Measurements from ENCODE around the gene SAMHD1.
"Not testable (repeated sequence)": the region's sequence is repeated elsewhere in the genome, so short reads cannot be mapped to it uniquely, and the experiment has no call there.

Gene SAMHD1

DNA sequence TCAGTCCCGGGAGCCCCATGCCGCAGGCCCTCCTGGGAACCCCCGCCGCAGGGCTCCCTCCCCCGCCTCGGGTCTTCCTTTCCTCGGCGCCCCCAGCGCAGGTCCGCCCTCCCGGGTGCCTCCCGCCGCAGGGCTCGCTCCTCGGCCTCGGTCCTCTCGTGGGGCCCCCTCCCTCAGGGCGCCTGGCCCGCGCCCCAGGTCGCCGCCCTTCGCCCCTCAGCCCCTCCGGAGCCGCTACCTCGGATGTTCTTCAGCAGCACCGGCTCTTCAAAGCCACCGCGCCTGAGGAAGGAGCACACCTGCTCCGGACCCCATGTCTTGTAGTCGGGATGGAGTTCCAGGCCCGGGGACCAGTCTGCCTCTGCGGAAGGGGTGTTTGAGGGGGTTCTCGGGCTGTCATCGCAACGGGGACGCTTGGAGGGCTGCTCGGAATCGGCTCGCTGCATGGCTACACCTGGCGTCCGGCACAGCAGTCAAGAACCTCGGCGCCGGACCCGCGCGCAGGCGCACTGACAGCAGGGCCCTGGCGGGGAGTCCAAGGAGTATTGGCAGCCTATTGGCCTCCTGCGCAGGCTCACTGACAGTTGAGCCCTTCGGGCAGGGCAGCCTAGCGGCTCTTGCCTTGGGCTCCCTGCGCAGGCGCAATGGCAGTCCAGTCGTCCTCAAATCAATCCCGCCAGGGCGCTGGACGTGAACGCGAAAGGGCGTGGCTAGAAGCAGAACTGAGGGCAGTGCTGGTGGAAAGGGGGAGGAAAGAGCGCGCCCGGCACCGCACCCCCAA, at the start of gene SAMHD1:
SAMHD1 (minus strand) TSS at position 511 of the 781 bp plus-strand sequence; CDS start at position 446, 65 bp downstream.
- FAIRE-seq: peak; percentile 78

GRCh38 chr20:37000171-37000570, 48.7 kb upstream of the SAMHD1 start:
- not testable (repeated sequence) for FAIRE-seq

GRCh38 chr20:36998652-36999051, 47.1 kb upstream of the SAMHD1 start:
- no peak for FAIRE-seq

- FAIRE-seq: no peak
Observed at GRCh38 chr20:36997121-36997520, 45.6 kb upstream of the SAMHD1 start.

GRCh38 chr20:36994221-36994620, 42.7 kb upstream of the SAMHD1 start:
- not testable (repeated sequence) for FAIRE-seq

DNA sequence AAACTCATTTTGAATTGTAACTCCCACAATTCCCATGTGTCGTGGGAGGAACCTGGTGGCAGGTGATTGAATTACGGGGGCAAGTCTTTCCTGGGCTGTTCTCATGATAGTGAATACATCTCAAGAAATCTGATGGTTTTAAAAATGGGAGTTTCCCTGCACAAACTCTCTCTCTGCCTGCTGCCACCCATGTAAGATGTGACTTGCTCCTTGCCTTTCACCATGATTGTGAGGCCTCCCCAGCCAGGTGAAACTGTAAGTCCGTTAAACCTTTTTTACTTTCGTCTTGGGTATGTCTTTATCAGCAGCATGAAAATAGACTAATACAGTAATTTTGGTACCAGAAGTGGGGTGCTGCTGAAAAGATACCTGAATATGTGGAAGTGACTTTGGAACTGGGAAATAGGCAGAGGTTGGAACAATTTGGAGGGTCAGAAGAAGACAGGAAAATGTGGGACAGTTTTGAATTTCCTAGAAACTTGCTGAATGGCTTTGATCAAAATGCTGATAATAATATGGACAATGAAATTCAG, 41.4 kb upstream of the SAMHD1 start:
- no peak for FAIRE-seq

- FAIRE-seq: no peak
Observed at GRCh38 chr20:36991703-36992102, 40.2 kb upstream of the SAMHD1 start.

GRCh38 chr20:36989797-36990196, 38.3 kb upstream of the SAMHD1 start:
- FAIRE-seq: no peak

- no peak for FAIRE-seq
Observed at GRCh38 chr20:36988494-36988966, 37.0 kb upstream of the SAMHD1 start.

DNA sequence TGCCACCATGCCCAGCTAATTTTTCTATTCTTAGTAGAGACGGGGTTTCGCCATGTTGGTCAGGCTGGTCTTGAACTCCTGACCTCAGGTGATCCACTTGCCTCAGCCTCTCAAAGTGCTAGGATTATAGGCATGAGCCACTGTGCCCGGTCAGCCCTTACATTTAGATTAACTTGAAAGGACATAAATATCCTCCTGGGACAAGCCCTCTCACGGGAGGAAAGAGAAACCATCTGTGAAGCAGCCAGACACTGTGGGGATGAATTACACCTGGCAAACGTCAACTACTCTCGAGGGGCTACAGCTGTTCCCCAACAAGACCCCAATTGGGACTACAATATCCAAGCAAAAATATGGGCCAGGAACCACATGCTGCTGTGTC, 32.7 kb upstream of the SAMHD1 start:
- FAIRE-seq: no peak

DNA sequence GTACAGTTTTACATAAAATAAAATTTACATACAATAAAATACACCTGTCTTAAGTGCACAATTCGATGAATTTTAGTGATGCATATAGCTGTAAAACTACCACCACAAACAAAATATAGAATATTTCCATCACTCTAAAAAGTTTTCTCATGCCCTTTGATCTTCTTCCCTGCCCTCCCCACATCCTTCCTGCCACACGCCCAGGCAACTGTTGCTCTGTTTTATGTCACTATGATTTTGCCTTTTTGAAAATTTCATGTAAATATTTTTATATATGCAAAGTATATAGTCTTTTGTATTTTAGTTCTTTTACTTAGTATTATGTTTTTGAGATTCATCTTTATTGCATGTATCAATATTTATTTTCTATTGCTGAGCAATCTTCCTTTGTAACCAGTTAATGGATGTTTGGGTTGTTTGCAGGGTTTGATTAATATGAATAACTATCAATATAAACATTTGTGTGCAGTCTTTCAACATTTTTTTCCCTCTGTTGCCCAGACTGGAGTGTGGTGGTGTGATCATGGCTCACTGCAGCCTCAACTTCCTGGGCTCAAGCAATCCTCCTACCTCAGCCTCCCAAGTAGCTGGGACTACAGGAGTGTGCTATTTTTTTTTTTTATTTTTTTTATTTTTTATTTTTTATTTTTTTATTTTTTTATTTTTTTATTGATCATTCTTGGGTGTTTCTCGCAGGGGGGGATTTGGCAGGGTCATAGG, 23.8 kb upstream of the SAMHD1 start:
- no peak for FAIRE-seq

GRCh38 chr20:36974660-36975059, 23.2 kb upstream of the SAMHD1 start:
- FAIRE-seq: no peak

GRCh38 chr20:36971103-36971502, 19.6 kb upstream of the SAMHD1 start:
- FAIRE-seq: no peak

DNA sequence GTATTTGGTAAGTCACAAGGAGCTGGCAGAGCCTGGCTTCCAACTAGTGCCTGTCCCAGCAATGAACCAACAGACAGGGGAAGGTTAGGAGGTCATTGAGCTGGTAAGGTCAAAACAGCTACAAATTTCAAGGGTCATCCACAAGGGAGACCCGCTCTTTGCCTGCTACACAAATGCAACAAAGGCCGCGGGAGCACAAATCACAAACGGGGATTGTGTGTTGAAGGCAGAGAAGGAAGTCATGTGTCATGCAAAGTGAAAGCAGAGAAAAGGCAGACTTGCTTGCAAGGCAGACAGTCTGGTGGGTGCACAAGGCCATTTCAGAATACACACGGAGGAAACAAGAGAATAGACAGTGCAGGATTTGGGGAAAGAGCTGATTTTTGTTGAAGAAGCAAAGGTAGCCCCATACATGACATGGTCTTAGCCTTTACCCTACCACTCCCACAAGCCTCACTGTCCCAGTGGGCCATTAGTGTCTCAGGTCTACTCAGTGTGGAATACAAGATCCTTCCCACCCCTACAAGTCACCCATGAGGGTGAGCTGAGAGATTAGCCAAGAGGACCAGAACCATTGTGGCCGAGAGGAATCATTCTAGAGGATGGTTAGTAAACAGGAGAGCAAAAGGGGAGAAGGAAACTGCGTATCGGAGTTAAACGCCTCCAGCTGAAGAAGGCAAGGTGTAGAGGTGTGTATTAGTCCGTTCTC, 18.1 kb upstream of the SAMHD1 start:
- no peak for FAIRE-seq

GRCh38 chr20:36969051-36969450, 17.5 kb upstream of the SAMHD1 start:
- no peak for FAIRE-seq

- no peak for FAIRE-seq
Observed at GRCh38 chr20:36967636-36968035, 16.1 kb upstream of the SAMHD1 start.

DNA sequence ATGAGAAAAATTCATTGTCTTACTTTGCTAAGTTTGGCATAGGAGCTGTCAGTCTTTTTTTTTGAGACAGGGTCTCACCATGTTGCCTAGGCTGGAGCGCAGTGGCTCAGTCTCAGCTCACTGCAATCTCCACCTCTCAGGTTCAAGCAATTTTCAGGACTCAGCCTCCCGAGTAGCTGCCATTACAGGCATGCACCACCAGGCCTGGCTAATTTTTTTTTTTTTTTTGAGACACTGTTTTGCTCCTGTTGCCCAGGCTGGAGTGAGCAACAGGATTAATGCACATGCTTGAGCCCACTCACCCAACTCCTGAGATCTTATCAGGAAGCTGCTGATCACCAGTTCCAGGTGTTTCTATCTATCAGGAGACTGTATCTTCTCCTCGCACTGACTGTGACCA, 15.5 kb upstream of the SAMHD1 start:
- FAIRE-seq: not testable (repeated sequence)

GRCh38 chr20:36962354-36962941, 10.9 kb upstream of the SAMHD1 start:
- FAIRE-seq: not testable (repeated sequence)

DNA sequence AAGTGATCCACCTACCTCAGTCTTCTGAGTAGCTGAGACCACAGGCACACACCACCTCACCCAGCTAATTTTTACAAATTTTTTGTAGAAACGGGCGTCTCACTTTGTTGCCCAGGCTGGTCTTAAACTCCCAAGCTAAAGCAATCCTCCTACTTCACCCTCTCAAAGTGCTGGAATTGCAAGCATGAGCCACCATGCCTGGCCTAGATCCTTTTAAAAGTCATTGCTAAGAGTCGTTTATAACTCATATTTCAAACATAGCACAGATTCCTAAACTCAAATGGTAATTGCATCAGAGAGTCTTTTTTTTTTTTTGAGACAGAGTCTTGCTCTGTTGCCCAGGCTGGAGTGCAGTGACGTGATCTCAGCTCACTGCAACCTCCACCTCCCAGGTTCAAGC, 7.7 kb upstream of the SAMHD1 start:
- FAIRE-seq: no peak

DNA sequence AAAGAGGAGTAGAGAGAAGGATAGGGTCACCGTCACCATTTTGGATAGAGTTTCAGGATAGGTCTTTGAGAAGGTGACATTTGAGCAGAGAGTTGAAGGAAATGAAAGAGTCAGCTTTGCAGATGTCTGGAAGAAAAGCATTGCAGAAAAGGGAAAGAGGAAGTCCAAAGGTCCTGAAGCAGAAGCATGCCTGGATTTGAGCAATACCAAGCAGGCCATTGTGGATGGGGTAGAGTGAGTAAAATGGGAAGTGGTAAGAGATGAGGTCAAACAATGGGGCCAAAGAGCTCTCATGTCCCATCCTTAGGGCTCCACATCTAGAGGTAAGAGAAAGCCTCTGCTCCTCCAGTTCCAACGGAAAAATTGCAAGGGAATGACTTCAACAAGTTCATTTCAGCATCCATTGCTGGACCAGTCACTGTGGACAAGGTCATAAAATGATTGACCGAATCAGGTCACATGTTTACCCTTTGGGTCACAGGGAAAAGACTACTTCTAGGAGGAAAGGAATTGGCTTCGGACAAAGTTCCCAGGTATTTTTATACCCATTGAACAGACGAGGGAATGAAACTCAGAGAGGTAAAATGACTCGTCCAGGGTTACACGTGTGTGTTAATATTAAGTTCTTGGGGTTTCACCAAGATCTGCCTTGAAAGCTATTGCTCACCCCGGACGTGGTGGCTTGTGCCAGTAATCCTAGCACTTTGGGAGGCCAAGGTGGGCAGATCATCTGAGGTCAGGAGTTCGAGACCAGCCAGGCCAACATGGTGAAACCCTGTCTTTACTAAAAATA, 6.6 kb upstream of the SAMHD1 start:
- FAIRE-seq: no peak

GRCh38 chr20:36956674-36957073, 5.2 kb upstream of the SAMHD1 start:
- FAIRE-seq: no peak

DNA sequence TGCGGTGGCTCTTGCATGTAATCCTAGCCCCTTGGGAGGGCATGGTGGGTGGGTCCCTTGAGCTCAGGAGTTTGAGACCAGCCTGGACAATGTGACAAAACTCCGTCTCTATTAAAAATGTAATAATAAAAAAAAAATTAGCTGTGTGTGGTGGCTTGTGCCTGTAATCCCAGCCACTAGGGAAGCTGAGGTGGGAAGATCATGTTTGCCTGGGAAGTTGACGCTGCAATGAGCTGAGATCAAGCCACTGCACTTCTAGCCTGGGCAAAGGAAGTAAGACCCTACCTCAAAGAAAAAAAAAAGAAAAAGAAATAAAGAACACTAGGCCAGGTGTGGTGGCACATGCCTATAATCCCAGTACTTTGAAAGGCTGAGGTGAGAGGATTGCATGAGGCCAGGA, 4.5 kb upstream of the SAMHD1 start:
- no peak for FAIRE-seq
